IPS-20b (cell line): ENCODE results near the gene SLC46A1.

Experiments
- H3K27ac ChIP-seq: one replicate; pipeline ENCODE4 v1.5.1; 2013; ENCODE audit warnings: low read length
- H3K27me3 ChIP-seq: 2 replicates; pipeline ENCODE4 v1.6.1; 2013; ENCODE audit warnings: mild to moderate bottlenecking, low read length, inconsistent platforms; ENCODE audit not compliant: insufficient read depth
- H3K36me3 ChIP-seq: 2 replicates; pipeline ENCODE4 v1.6.1; 2013; ENCODE audit warnings: low read depth, mild to moderate bottlenecking, inconsistent platforms, low read length, moderate library complexity; ENCODE audit not compliant: insufficient read depth
- H3K4me1 ChIP-seq: 2 replicates; pipeline ENCODE4 v1.6.1; 2013; ENCODE audit warnings: mild to moderate bottlenecking, control low read depth, inconsistent platforms, low read length, moderate library complexity; ENCODE audit not compliant: insufficient read depth
- H3K4me3 ChIP-seq: 2 replicates; pipeline ENCODE4 v1.5.1; 2013; ENCODE audit warnings: mild to moderate bottlenecking, low read length, inconsistent platforms
- H3K9ac ChIP-seq: 2 replicates; pipeline ENCODE4 v1.6.1; 2013; ENCODE audit warnings: low read depth, mild to moderate bottlenecking, inconsistent platforms, low read length, moderate library complexity
- H3K9me3 ChIP-seq: 2 replicates; pipeline ENCODE4 v1.6.1; 2013; ENCODE audit warnings: mild to moderate bottlenecking, low read depth, low read length, inconsistent platforms; ENCODE audit not compliant: insufficient read depth

The SLC46A1 gene

DNA sequence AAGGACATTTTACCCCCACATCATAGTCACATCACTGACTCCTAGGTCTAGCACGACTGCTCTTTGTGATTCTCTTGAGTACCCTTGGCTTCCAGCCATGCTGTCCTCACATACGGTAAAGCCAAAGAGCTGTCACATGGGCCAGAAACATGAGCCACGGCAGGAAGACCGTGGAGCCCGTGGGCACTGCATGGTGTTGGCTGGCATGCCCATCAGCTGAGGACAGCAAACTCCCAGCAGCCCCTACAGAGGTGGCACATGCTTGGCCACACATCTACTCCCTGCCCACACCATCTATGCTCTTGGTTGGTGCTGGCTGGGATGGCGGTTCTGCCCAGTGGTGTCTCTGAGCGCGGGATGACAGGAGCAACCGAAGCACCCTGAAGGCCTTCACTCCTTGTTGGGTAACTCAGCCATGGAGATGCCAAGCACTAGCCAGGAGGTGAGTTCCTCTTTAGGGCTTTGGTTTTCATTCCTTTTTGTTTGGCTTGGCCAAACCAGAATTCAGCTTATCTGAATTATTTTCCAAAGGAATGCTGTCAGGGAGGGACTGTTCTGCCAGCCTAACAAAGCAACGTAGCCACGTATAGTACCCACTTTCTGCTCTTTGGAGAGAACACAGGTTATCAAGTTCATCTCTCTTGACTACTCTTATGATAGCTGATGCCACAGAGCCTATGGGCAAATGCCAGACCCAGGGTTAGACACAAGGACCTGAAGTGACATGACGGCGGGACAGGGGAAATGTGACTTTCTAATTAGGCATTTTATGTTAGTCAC is 60.4 kb downstream of the SLC46A1 start:
- H3K27me3 ChIP-seq, result no peaks in the 10 kb centered on the region
- H3K9me3 ChIP-seq, result no peaks in the 10 kb centered on the region
- H3K27ac ChIP-seq, result no peak overlapping the region
- peaks cover 97% of the 10 kb centered on the region for H3K36me3 ChIP-seq
- no peak overlapping the region for H3K9ac ChIP-seq
- H3K4me3 ChIP-seq, result no peak overlapping the region
- peaks cover 9% of the 10 kb centered on the region for H3K4me1 ChIP-seq
